Measurements from ENCODE around the gene ZBP1.

Gene ZBP1

DNA sequence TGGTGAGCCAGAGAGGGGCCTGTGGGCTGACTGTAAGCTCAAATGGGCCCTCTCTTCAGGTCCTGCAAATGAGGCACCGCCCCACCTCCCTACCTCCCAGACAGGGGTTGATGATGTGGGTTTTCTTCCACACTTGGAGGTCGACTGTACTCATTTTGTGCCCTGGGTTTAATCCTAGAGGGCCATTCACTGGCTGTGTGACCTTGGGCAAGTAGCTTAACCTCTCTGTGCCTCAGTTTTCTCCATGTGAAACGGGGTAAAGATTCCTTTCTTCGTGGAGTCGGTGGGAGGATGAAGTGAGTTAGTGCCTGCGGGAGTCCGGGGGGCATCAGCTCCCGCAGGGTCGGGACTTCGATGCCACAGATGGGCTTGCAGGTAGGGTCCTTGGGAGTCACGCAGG is 23.9 kb downstream of the ZBP1 start:
- Histone ChIP-seq H3K9me2 (replicated peaks; ENCODE audit: low read depth, low read length) (no peaks in the 10 kb centered on the region), H3K4me1 (ENCODE audit: insufficient read depth, low read length, poor library complexity, severe bottlenecking) (no peaks in the 10 kb centered on the region), H3F3A (ENCODE audit: low read depth) (no peaks in the 10 kb centered on the region), H4K20me1 (ENCODE audit: insufficient read depth, low read length, poor library complexity, severe bottlenecking) (no peaks in the 10 kb centered on the region), H3K27me3 (ENCODE audit: insufficient read depth, low read length, poor library complexity, severe bottlenecking) (no peaks in the 10 kb centered on the region), H3K9me3 (ENCODE audit: insufficient read depth, low read depth, low read length) (no peaks in the 10 kb centered on the region), H3K79me2 (ENCODE audit: insufficient read depth, low read length) (no peaks in the 10 kb centered on the region), H3K4me3 (ENCODE audit: low read length, poor library complexity, severe bottlenecking) (no peak overlapping the region), H3K9ac (ENCODE audit: low read depth, low read length, poor library complexity, severe bottlenecking) (no peak overlapping the region), H3K36me3 (ENCODE audit: insufficient read depth, low read length) (no peaks in the 10 kb centered on the region), H3K4me2 (ENCODE audit: low read depth, low read length, poor library complexity, severe bottlenecking) (peak overlapping the region; percentile 52), H2AFZ (ENCODE audit: low read length) (no peak overlapping the region; the same call in 1 of the 2 replicates)
- TF ChIP-seq EZH2phosphoT487 (IDR thresholded peaks at IDR 0.05; ENCODE audit: borderline replicate concordance): no peak
- TF ChIP-seq, protein P1, sequence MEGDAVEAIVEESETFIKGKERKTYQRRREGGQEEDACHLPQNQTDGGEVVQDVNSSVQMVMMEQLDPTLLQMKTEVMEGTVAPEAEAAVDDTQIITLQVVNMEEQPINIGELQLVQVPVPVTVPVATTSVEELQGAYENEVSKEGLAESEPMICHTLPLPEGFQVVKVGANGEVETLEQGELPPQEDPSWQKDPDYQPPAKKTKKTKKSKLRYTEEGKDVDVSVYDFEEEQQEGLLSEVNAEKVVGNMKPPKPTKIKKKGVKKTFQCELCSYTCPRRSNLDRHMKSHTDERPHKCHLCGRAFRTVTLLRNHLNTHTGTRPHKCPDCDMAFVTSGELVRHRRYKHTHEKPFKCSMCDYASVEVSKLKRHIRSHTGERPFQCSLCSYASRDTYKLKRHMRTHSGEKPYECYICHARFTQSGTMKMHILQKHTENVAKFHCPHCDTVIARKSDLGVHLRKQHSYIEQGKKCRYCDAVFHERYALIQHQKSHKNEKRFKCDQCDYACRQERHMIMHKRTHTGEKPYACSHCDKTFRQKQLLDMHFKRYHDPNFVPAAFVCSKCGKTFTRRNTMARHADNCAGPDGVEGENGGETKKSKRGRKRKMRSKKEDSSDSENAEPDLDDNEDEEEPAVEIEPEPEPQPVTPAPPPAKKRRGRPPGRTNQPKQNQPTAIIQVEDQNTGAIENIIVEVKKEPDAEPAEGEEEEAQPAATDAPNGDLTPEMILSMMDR (conservative IDR thresholded peaks at IDR 0.05; ENCODE audit: low read length): no peak

DNA sequence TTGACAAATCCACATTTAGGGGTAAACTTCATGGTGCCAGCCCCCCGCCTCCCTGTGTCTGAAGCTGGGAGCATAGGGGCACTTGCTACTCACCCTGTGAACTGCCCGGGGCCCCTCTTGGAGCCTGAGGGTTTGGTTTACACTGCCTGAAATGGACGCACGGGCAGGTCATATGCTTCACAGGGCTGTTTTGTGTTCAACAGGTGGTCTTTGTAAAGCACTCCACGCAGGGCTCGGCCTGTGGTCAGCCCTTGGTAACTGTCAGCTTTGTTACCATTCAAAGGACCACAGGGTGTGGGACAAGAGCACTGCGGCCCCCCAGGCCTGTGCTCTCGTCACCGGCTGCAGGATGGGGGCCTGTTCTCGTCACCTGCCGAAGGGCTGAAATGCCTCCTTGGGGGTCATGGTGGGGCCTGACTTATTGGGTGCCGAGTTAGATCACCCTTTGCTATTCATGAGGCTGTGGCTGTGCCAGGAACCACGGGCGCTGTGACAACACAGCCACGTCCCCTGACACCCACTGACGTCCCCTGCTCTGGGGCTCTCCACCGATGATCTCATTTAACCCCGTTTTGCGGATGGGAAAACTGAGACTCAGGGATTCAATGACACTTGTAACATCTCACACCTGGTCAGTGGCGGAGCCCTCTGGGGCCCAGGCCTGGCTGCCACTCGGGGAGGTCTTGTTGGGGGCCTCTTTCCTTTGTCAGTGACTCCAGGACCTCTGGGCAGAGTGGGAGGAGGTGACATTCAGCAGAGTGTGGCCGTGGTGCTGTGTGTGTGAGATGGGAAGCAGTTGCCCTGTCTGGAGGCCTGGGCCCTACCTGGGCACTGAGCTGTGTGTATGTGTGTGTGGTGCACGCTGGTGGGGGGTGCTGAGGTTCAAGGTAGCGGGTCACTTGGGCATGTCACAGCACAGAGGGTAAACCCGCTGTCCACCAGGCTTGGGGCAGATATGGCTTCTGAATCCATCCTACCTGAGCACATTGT is 24.9 kb downstream of the ZBP1 start:
- H3K4me3 ChIP-seq (ENCODE audit: low read length, poor library complexity, severe bottlenecking): no peak overlapping the region

DNA sequence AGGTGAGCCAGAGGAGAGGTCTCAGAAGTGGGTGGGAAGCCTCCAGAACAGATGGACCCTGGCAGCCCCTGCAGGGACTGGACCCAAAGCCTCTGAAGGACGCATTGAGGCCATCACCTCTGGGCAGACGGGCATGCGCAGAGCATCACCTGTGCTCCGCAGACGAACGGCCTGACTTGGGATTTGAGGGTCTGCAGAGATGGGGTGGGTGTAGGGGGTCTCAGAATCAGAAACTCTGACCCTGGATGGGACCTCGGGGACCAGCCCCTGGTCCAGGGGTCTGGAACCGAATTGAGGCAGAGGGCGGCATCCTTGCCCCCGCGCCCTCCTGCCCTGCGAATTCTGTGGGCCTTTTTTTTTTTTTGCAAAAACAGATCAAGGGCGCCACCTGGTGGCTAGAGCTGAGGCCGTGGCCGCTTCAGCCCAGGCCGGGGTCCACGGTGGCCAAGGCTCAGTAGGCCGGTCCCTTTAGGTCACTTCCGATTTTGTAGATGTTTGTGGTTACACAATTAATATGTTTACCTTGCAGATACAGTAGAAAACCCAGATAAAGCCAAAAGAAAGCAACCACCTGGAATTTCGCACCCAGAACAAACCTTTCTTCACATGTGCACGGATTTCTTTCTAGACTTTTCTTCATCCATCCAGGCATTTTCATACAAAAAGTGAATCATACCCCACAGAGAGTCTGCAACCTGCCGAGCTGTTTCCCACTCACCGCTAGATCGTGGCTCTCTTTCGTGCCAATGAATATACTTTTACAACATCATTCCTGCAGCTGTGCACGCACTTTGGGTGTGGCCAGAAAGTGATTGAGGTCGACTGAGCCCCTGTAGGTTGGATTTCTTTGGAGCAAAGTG is 25.9 kb downstream of the ZBP1 start:
- Histone ChIP-seq H3K9me3 (ENCODE audit: insufficient read depth, low read depth, low read length) (no peaks in the 10 kb centered on the region), H4K20me1 (ENCODE audit: insufficient read depth, low read length, poor library complexity, severe bottlenecking) (no peaks in the 10 kb centered on the region), H3K36me3 (ENCODE audit: insufficient read depth, low read length) (no peaks in the 10 kb centered on the region), H3K9me2 (replicated peaks; ENCODE audit: low read depth, low read length) (no peaks in the 10 kb centered on the region), H3K4me1 (ENCODE audit: insufficient read depth, low read length, poor library complexity, severe bottlenecking) (no peaks in the 10 kb centered on the region), H3K79me2 (ENCODE audit: insufficient read depth, low read length) (no peaks in the 10 kb centered on the region), H3F3A (ENCODE audit: low read depth) (no peaks in the 10 kb centered on the region), H3K4me2 (ENCODE audit: low read depth, low read length, poor library complexity, severe bottlenecking) (no peak overlapping the region), H3K4me3 (ENCODE audit: low read length, poor library complexity, severe bottlenecking) (no peak overlapping the region), H2AFZ (ENCODE audit: low read length) (0 out of 2 replicates have a peak overlapping the region, but pooled peaks have one; percentile 2), H3K9ac (ENCODE audit: low read depth, low read length, poor library complexity, severe bottlenecking) (no peak overlapping the region), H3K27me3 (ENCODE audit: insufficient read depth, low read length, poor library complexity, severe bottlenecking) (no peaks in the 10 kb centered on the region)
- no peak for TF ChIP-seq EZH2phosphoT487 (IDR thresholded peaks at IDR 0.05; ENCODE audit: borderline replicate concordance)
- TF ChIP-seq, protein P1 (conservative IDR thresholded peaks at IDR 0.05; ENCODE audit: low read length): peak; percentile 90

More for the DNA sequence above, 24.9 kb downstream of the ZBP1 start:
- Histone ChIP-seq H3K4me1 (ENCODE audit: insufficient read depth, low read length, poor library complexity, severe bottlenecking) (no peaks in the 10 kb centered on the region), H2AFZ (ENCODE audit: low read length) (no peak overlapping the region), H3K9me3 (ENCODE audit: insufficient read depth, low read depth, low read length) (no peaks in the 10 kb centered on the region), H3K79me2 (ENCODE audit: insufficient read depth, low read length) (no peaks in the 10 kb centered on the region), H3K36me3 (ENCODE audit: insufficient read depth, low read length) (no peaks in the 10 kb centered on the region), H3K4me2 (ENCODE audit: low read depth, low read length, poor library complexity, severe bottlenecking) (no peak overlapping the region), H3K9ac (ENCODE audit: low read depth, low read length, poor library complexity, severe bottlenecking) (no peak overlapping the region), H4K20me1 (ENCODE audit: insufficient read depth, low read length, poor library complexity, severe bottlenecking) (no peaks in the 10 kb centered on the region), H3K27me3 (ENCODE audit: insufficient read depth, low read length, poor library complexity, severe bottlenecking) (no peaks in the 10 kb centered on the region), H3K9me2 (replicated peaks; ENCODE audit: low read depth, low read length) (no peaks in the 10 kb centered on the region), H3F3A (ENCODE audit: low read depth) (no peaks in the 10 kb centered on the region)
- no peak for TF ChIP-seq EZH2phosphoT487 (IDR thresholded peaks at IDR 0.05; ENCODE audit: borderline replicate concordance)
- TF ChIP-seq, protein P1 (conservative IDR thresholded peaks at IDR 0.05; ENCODE audit: low read length): no peak

Measured in Loucy (cell line).